GM23338 (cell line): ENCODE measurements around the gene RNASE2. TPM values are rescaled to one million over a fixed set of nuclear protein-coding genes. Genes with fewer than 3 reads are reported as not detected.

Experiments used
- ATAC-seq: fragments of 200-7000 bp; cut with Tn5 transposase; 3 replicates; pipeline ENCODE4 v1.9.1; 2020
- DNase-seq: peaks from one replicate; pipeline ENCODE4 v3.0.0-alpha.2; 2015; ENCODE audit warnings: low spot score
- H2AFZ ChIP-seq: fragments of 200-600 bp; sonication (generic); 2 replicates; pipeline ENCODE4 v1.8.0; 2016; ENCODE audit warnings: antibody characterized with exemption, mild to moderate bottlenecking, moderate library complexity
- H3F3A ChIP-seq: fragments of 200-600 bp; sonication (generic); replicated peaks from 2 replicates; pipeline ENCODE4 v1.8.0; 2017; ENCODE audit warnings: antibody characterized with exemption, mixed run types, low read depth
- H3K27ac ChIP-seq: fragments of 200-600 bp; sonication (generic); 2 replicates; pipeline ENCODE4 v1.6.1; 2016; ENCODE audit warnings: low read depth
- H3K27me3 ChIP-seq: fragments of 200-600 bp; sonication (generic); 2 replicates; pipeline ENCODE4 v1.8.0; 2016; ENCODE audit warnings: mild to moderate bottlenecking, mixed run types, moderate library complexity; ENCODE audit not compliant: insufficient read depth
- H3K36me3 ChIP-seq: fragments of 200-600 bp; sonication (generic); 2 replicates; pipeline ENCODE4 v1.8.0; 2016; ENCODE audit warnings: mild to moderate bottlenecking; ENCODE audit not compliant: insufficient read depth
- H3K4me1 ChIP-seq: fragments of 200-600 bp; sonication (generic); 2 replicates; pipeline ENCODE4 v1.8.0; 2016; ENCODE audit warnings: mild to moderate bottlenecking, moderate library complexity; ENCODE audit not compliant: insufficient read depth
- H3K4me2 ChIP-seq: fragments of 200-600 bp; sonication (generic); 2 replicates; pipeline ENCODE4 v1.7.1; 2017; ENCODE audit warnings: mixed run types
- H3K4me3 ChIP-seq: fragments of 200-600 bp; sonication (generic); 2 replicates; pipeline ENCODE4 v1.6.1; 2016; ENCODE audit warnings: mixed run types
- H3K79me2 ChIP-seq: fragments of 200-600 bp; sonication (generic); replicated peaks from 2 replicates; pipeline ENCODE4 v1.8.0; 2017; ENCODE audit warnings: mild to moderate bottlenecking; ENCODE audit not compliant: insufficient read depth
- H3K9me2 ChIP-seq: fragments of 200-600 bp; sonication (generic); 2 replicates; pipeline ENCODE4 v1.8.0; 2017; ENCODE audit not compliant: insufficient read depth
- H4K20me1 ChIP-seq: fragments of 200-600 bp; sonication (generic); replicated peaks from 2 replicates; pipeline ENCODE4 v1.8.0; 2017; ENCODE audit warnings: mild to moderate bottlenecking; ENCODE audit not compliant: insufficient read depth
- H3K27ac Mint-ChIP-seq: 2 replicates; pipeline ENCODE4 v1.8.0; 2020; ENCODE audit warnings: inconsistent platforms, mild to moderate bottlenecking, moderate library complexity, mixed read lengths
- H3K27me3 Mint-ChIP-seq: 3 replicates; pipeline ENCODE4 v1.8.0; 2022; ENCODE audit warnings: low read depth, mild to moderate bottlenecking, moderate library complexity, mixed read lengths, inconsistent platforms; ENCODE audit not compliant: insufficient read depth, poor library complexity
- H3K36me3 Mint-ChIP-seq: 3 replicates; pipeline ENCODE4 v1.8.0; 2021; ENCODE audit warnings: low read depth, mild to moderate bottlenecking, inconsistent platforms, moderate library complexity, mixed read lengths
- H3K4me1 Mint-ChIP-seq: 3 replicates; pipeline ENCODE4 v1.8.0; 2020; ENCODE audit warnings: mild to moderate bottlenecking, inconsistent platforms, mixed read lengths
- H3K4me3 Mint-ChIP-seq: 3 replicates; pipeline ENCODE4 v1.8.0; 2021; ENCODE audit warnings: moderate library complexity, mild to moderate bottlenecking, inconsistent platforms, mixed read lengths
- H3K9me3 Mint-ChIP-seq: 3 replicates; pipeline ENCODE4 v1.8.0; 2020; ENCODE audit warnings: moderate library complexity, mild to moderate bottlenecking, inconsistent platforms, mixed read lengths
- CREB1 ChIP-seq: fragments of 250-450 bp; sonication (Bioruptor Pico); IDR thresholded peaks from 2 replicates; pipeline ENCODE4 v1.5.0; 2020; ENCODE audit warnings: low read depth, mild to moderate bottlenecking, moderate library complexity
- CTCF ChIP-seq, 2 experiments: fragments of 200-600 bp in 1 of 2; sonication (generic) in 1 of 2; conservative IDR thresholded peaks; 2 replicates each; pipeline versions ENCODE4 v1.5.1 to v1.6.1; 2016 to 2017; ENCODE audit warnings: antibody characterized with exemption in 2 of 2, low read depth in 2 of 2, mild to moderate bottlenecking in 2 of 2, moderate library complexity in 1 of 2
- ETS1 ChIP-seq: IDR thresholded peaks from 2 replicates; pipeline ENCODE4 v1.6.1; 2016; ENCODE audit warnings: antibody characterized with exemption
- EZH2 ChIP-seq: fragments of 200-600 bp; sonication (generic); IDR thresholded peaks from one replicate; pipeline ENCODE4 v1.8.0; 2017; ENCODE audit warnings: antibody characterized with exemption, mild to moderate bottlenecking, low read depth; ENCODE audit not compliant: unreplicated experiment
- EZH2phosphoT487 ChIP-seq: fragments of 200-600 bp; sonication (generic); IDR thresholded peaks from one replicate; pipeline ENCODE4 v1.8.1; 2018; ENCODE audit warnings: antibody characterized with exemption; ENCODE audit not compliant: unreplicated experiment
- JUNB ChIP-seq: IDR thresholded peaks from one replicate; pipeline ENCODE4 v1.6.1; 2016; ENCODE audit warnings: antibody characterized with exemption; ENCODE audit not compliant: unreplicated experiment
- POLR2AphosphoS5 ChIP-seq: IDR thresholded peaks from 2 replicates; pipeline ENCODE4 v1.6.1; 2016; ENCODE audit warnings: antibody characterized with exemption, low read depth
- REST ChIP-seq: IDR thresholded peaks from one replicate; pipeline ENCODE4 v1.6.1; 2018; ENCODE audit warnings: antibody characterized with exemption; ENCODE audit not compliant: unreplicated experiment
- STAT1 ChIP-seq: IDR thresholded peaks from one replicate; pipeline ENCODE4 v1.6.1; 2016; ENCODE audit warnings: antibody characterized with exemption; ENCODE audit not compliant: unreplicated experiment
- ZNF114 ChIP-seq: fragments of 250-450 bp; sonication (Bioruptor Pico); IDR thresholded peaks from 2 replicates; pipeline ENCODE4 v1.5.0; 2020; ENCODE audit warnings: mild to moderate bottlenecking, moderate library complexity
- ZNF331 ChIP-seq: fragments of 250-450 bp; sonication (Bioruptor Pico); IDR thresholded peaks from 2 replicates; pipeline ENCODE4 v1.5.0; 2020; ENCODE audit warnings: low read depth, mild to moderate bottlenecking, moderate library complexity
- ZNF462 ChIP-seq: fragments of 250-450 bp; sonication (Bioruptor Pico); IDR thresholded peaks from 2 replicates; pipeline ENCODE4 v1.5.0; 2020; ENCODE audit warnings: mild to moderate bottlenecking, moderate library complexity
- polyA plus RNA-seq: library from polyadenylated mRNA; unstranded; fragments of >200 nt; fragmentation: Nextera tagmentation; extraction: Ambion mirVana; gene quantifications from 2 replicates; pipeline ENCODE4 v1.2.1, GENCODE V29; 2016
- total RNA-seq: library from RNA; depleted of rRNA; stranded (reverse); fragments of >200 nt; shearing (Covaris generic); gene quantifications from 2 replicates; pipeline ENCODE4 v1.2.3, GENCODE V29; 2014

RNASE2 gene
- total and polyA plus RNA-seq, 2 experiments from 2014 or later, result not detected

GRCh38 chr14:20935303-20935984 is 19.8 kb upstream of the RNASE2 start:
- Mint-ChIP-seq H3K9me3 (no peaks in the 10 kb centered on the region), H3K27ac (no peak overlapping the region), H3K4me3 (no peak overlapping the region), H3K27me3 (peaks cover 7% of the 10 kb centered on the region), H3K4me1 (peaks cover 3% of the 10 kb centered on the region), H3K36me3 (no peaks in the 10 kb centered on the region)
- Histone ChIP-seq H3K27me3 (no peaks in the 10 kb centered on the region), H3K4me1 (no peaks in the 10 kb centered on the region; the same call in 1 of the 2 replicates), H3K27ac (no peak overlapping the region), H4K20me1 (no peaks in the 10 kb centered on the region), H3K9me2 (no peaks in the 10 kb centered on the region), H3K36me3 (no peaks in the 10 kb centered on the region), H3K4me3 (no peak overlapping the region), H3K79me2 (no peaks in the 10 kb centered on the region), H3K4me2 (no peak overlapping the region), H2AFZ (no peak overlapping the region), H3F3A (no peaks in the 10 kb centered on the region)
- ATAC-seq (no peak), DNase-seq (no peak)
- TF ChIP-seq JUNB (no peak), POLR2AphosphoS5 (no peak), CREB1 (CRISPR knock-in tag) (no peak), ZNF114 (no peak), EZH2phosphoT487 (no peak), REST (no peak), STAT1 (no peak), EZH2 (no peak), ETS1 (no peak), ZNF331 (CRISPR knock-in tag) (no peak), CTCF (conservative IDR thresholded peaks at IDR 0.05; ENCODE audit: low read depth in 2 of 2) (no peak), ZNF462 (CRISPR knock-in tag) (no peak)
